ENCODE measurements around the gene STXBP5L.

The STXBP5L gene

DNA sequence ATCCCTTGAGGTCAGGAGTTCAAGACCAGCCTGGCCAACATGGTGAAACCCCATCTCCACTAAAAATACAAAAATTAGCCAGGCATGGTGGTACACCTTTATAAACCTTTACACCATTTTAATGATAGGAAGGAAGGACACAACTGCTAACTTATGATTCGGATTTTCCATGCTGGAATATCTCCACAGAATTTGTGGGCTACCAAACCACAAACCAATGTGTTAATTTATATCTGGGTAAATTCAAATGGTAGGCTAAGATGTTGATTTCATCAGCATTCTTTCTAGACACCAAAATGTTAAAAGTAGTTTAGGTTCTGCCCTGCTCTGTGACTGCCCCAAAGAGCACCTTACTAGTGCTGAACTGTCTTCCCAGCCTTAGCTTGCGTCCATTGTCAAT lies 565.0 kb downstream of the STXBP5L start:
- no peak for DNase-seq
- no peaks in the 10 kb centered on the region for H3K4me1 ChIP-seq (ENCODE audit: low read length)
- no peak overlapping the region for H3K4me2 ChIP-seq (ENCODE audit: low read depth, low read length)
- H3F3A ChIP-seq (ENCODE audit: insufficient read depth, low read length): no peaks in the 10 kb centered on the region
- no peak overlapping the region for H2AFZ ChIP-seq (ENCODE audit: low read length)
- no peaks in the 10 kb centered on the region for H4K20me1 ChIP-seq (ENCODE audit: insufficient read depth, low read length)
- no peaks in the 10 kb centered on the region for H3K27me3 ChIP-seq (replicated peaks; ENCODE audit: insufficient read depth, low read length)
- H3K9ac ChIP-seq (ENCODE audit: low read length): no peak overlapping the region
- H3K9me2 ChIP-seq (replicated peaks; ENCODE audit: insufficient read depth, low read length): no peaks in the 10 kb centered on the region
- H3K79me2 ChIP-seq (ENCODE audit: low read length): peaks cover 4% of the 10 kb centered on the region; the same call in 1 of the 2 replicates
- TF ChIP-seq EZH2 (optimal IDR thresholded peaks at IDR 0.05; ENCODE audit: low read depth, low read length): no peak
- TF ChIP-seq EZH2phosphoT487 (IDR thresholded peaks at IDR 0.05; ENCODE audit: low read length): no peak
- TF ChIP-seq, protein P1, sequence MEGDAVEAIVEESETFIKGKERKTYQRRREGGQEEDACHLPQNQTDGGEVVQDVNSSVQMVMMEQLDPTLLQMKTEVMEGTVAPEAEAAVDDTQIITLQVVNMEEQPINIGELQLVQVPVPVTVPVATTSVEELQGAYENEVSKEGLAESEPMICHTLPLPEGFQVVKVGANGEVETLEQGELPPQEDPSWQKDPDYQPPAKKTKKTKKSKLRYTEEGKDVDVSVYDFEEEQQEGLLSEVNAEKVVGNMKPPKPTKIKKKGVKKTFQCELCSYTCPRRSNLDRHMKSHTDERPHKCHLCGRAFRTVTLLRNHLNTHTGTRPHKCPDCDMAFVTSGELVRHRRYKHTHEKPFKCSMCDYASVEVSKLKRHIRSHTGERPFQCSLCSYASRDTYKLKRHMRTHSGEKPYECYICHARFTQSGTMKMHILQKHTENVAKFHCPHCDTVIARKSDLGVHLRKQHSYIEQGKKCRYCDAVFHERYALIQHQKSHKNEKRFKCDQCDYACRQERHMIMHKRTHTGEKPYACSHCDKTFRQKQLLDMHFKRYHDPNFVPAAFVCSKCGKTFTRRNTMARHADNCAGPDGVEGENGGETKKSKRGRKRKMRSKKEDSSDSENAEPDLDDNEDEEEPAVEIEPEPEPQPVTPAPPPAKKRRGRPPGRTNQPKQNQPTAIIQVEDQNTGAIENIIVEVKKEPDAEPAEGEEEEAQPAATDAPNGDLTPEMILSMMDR (IDR thresholded peaks at IDR 0.05; ENCODE audit: low read length): no peak
- H3K4me3 ChIP-seq (ENCODE audit: low read length): no peak overlapping the region
- no peaks in the 10 kb centered on the region for H3K9me3 ChIP-seq (replicated peaks; ENCODE audit: insufficient read depth, low read length)
- H3K27ac ChIP-seq (ENCODE audit: low read length): no peak overlapping the region
- H3K36me3 ChIP-seq (replicated peaks; ENCODE audit: insufficient read depth, low read length): peaks cover 27% of the 10 kb centered on the region; the same call in 1 of the 2 replicates

Data from MM.1S (cell line).